B cell (primary cell): ENCODE measurements around the gene CABP2. TPM values are rescaled to one million over a fixed set of nuclear protein-coding genes. Genes with fewer than 3 reads are reported as not detected.

ENCODE experiments used
- ATAC-seq: fragments of 200-7000 bp; cut with Tn5 transposase; one replicate; pipeline ENCODE4 v1.10.0; 2021; ENCODE audit warnings: low read depth, mild to moderate bottlenecking, moderate number of reproducible peaks, moderate library complexity
- CTCF ChIA-PET: fragments of 350-600 bp; sonication (Branson Sonifier 250); formaldehyde crosslinking; loops from one replicate; lab custom pipeline; 2021; ENCODE audit warnings: antibody characterized with exemption, inconsistent platforms; lab: Charles Lee
- POLR2A ChIA-PET: fragments of 350-600 bp; sonication (Branson Sonifier 250); formaldehyde crosslinking; loops from one replicate; lab custom pipeline; 2021; ENCODE audit warnings: antibody characterized with exemption; lab: Charles Lee
- DNase-seq: peaks from one replicate; pipeline ENCODE4 v3.0.0; 2013
- H2AFZ ChIP-seq: 2 replicates; pipeline ENCODE4 v1.6.1; 2012; ENCODE audit warnings: mild to moderate bottlenecking, low read depth, low read length; ENCODE audit not compliant: insufficient read depth, poor library complexity, severe bottlenecking
- H3K27ac ChIP-seq, 2 donors: 1 replicate in 1 of 2; 2 replicates in 1 of 2; pipeline ENCODE4 v1.5.1; 2012 to 2013; ENCODE audit warnings: low read length in 2 of 2, mild to moderate bottlenecking in 2 of 2, moderate library complexity in 1 of 2
- H3K27me3 ChIP-seq, 4 experiments: fragments of 200-600 bp in 1 of 4; sonication (generic) in 1 of 4; replicated peaks in 1 of 4; 1 replicate in 2 of 4; 2 replicates in 2 of 4; pipeline versions ENCODE4 v1.6.1 to v1.7.0; 2013 to 2016; ENCODE audit warnings: low read length in 3 of 4, mild to moderate bottlenecking in 2 of 4, mixed read lengths in 1 of 4, moderate library complexity in 1 of 4; ENCODE audit not compliant: insufficient read depth in 4 of 4, control insufficient read depth in 3 of 4; ENCODE audit errors: control extremely low read depth in 1 of 4
- H3K36me3 ChIP-seq, 2 experiments: replicated peaks in 1 of 2; 1 replicate in 1 of 2; 2 replicates in 1 of 2; pipeline versions ENCODE4 v1.6.1 to v1.7.1; 2013; ENCODE audit warnings: low read length in 1 of 2; ENCODE audit not compliant: insufficient read depth in 2 of 2, control insufficient read depth in 1 of 2; ENCODE audit errors: control extremely low read depth in 1 of 2, extremely low read depth in 1 of 2
- H3K4me1 ChIP-seq, 2 donors: fragments of 200-600 bp in 1 of 2; sonication (generic) in 1 of 2; 1 replicate in 1 of 2; 2 replicates in 1 of 2; pipeline versions ENCODE4 v1.5.1 to v1.6.1; 2013 to 2017; ENCODE audit warnings: low read length in 2 of 2; ENCODE audit not compliant: control insufficient read depth in 2 of 2, insufficient read depth in 2 of 2
- H3K4me2 ChIP-seq: replicated peaks from 2 replicates; pipeline ENCODE3; 2012; ENCODE audit warnings: mild to moderate bottlenecking, low read depth, low read length; ENCODE audit not compliant: poor library complexity, severe bottlenecking
- H3K4me3 ChIP-seq, 5 experiments: fragments of 200-600 bp in 1 of 5; sonication (generic) in 1 of 5; 1 replicate in 3 of 5; 2 replicates in 2 of 5; pipeline versions ENCODE4 v1.5.1 to v1.7.0; 2011 to 2016; ENCODE audit warnings: low read length in 4 of 5, mild to moderate bottlenecking in 4 of 5, low read depth in 2 of 5, control low read depth in 1 of 5, moderate library complexity in 1 of 5; ENCODE audit not compliant: insufficient read depth in 1 of 5; ENCODE audit errors: control extremely low read depth in 1 of 5, extremely low read depth in 1 of 5
- H3K79me2 ChIP-seq: fragments of 200-600 bp; sonication (generic); one replicate; pipeline ENCODE4 v1.6.0; 2016; ENCODE audit warnings: low read length; ENCODE audit not compliant: control insufficient read depth, insufficient read depth
- H3K9ac ChIP-seq: fragments of 200-600 bp; sonication (generic); 2 replicates; pipeline ENCODE4 v1.6.1; 2017; ENCODE audit warnings: mild to moderate bottlenecking, low read length, moderate library complexity
- H3K9me3 ChIP-seq, 3 donors: one replicate each; pipeline versions ENCODE4 v1.6.1 to v1.7.1; 2013; ENCODE audit warnings: low read length in 2 of 3; ENCODE audit not compliant: control insufficient read depth in 2 of 3, insufficient read depth in 1 of 3; ENCODE audit errors: control extremely low read depth in 1 of 3
- H4K20me1 ChIP-seq: 2 replicates; pipeline ENCODE4 v1.6.0; 2012; ENCODE audit warnings: mild to moderate bottlenecking, low read length; ENCODE audit not compliant: insufficient read depth, control insufficient read depth, poor library complexity, severe bottlenecking
- H3K27ac Mint-ChIP-seq: one replicate; pipeline ENCODE4 v1.8.0; 2021; ENCODE audit warnings: mixed read lengths
- H3K27me3 Mint-ChIP-seq: one replicate; pipeline ENCODE4 v1.8.0; 2021; ENCODE audit warnings: mixed read lengths
- H3K4me1 Mint-ChIP-seq: one replicate; pipeline ENCODE4 v1.8.0; 2021; ENCODE audit warnings: mixed read lengths
- H3K4me3 Mint-ChIP-seq: one replicate; pipeline ENCODE4 v1.8.0; 2021; ENCODE audit warnings: mixed read lengths
- H3K9me3 Mint-ChIP-seq: one replicate; pipeline ENCODE4 v1.8.0; 2022; ENCODE audit warnings: mixed read lengths; ENCODE audit not compliant: insufficient read depth
- CTCF ChIP-seq: fragments of 200-600 bp; IDR thresholded peaks from one replicate; pipeline ENCODE4 v1.8.0; 2022; ENCODE audit warnings: antibody characterized with exemption, mild to moderate bottlenecking
- EZH2 ChIP-seq: IDR thresholded peaks from 2 replicates; pipeline ENCODE4 v1.6.1; 2012; ENCODE audit warnings: borderline replicate concordance, low read depth, mild to moderate bottlenecking, moderate library complexity, low read length; ENCODE audit not compliant: insufficient read depth, poor library complexity, severe bottlenecking
- WGBS: methylation state at CpG from one replicate; pipeline ENCODE4 v1.1.5; 2013; ENCODE audit warnings: missing lambda C conversion rate; ENCODE audit not compliant: insufficient coverage; 5-methylcytosine and 5-hydroxymethylcytosine counted together
- intact Hi-C: fragments of 100-400 bp; cut with micrococcal nuclease; formaldehyde crosslinking; loops from one replicate; pipeline ENCODE4 v1.10.0; 2022
- polyA plus RNA-seq: library from polyadenylated mRNA; depleted of rRNA; stranded (reverse); fragments of >200 nt; gene quantifications from 2 replicates; pipeline ENCODE4 v1.2.3, GENCODE V29; 2012
- total RNA-seq, 2 donors: library from RNA; stranded (reverse); fragments of 120-200 nt in 1 of 2; gene quantifications; 1 replicate in 1 of 2; 2 replicates in 1 of 2; pipeline versions ENCODE4 v1.2.3 to v1.2.4, GENCODE V29; 2013 to 2022

CABP2 gene
- total and polyA plus RNA-seq, 2 donors (not counting 1 experiment from before 2014, with no cell fraction given): not detected

DNA sequence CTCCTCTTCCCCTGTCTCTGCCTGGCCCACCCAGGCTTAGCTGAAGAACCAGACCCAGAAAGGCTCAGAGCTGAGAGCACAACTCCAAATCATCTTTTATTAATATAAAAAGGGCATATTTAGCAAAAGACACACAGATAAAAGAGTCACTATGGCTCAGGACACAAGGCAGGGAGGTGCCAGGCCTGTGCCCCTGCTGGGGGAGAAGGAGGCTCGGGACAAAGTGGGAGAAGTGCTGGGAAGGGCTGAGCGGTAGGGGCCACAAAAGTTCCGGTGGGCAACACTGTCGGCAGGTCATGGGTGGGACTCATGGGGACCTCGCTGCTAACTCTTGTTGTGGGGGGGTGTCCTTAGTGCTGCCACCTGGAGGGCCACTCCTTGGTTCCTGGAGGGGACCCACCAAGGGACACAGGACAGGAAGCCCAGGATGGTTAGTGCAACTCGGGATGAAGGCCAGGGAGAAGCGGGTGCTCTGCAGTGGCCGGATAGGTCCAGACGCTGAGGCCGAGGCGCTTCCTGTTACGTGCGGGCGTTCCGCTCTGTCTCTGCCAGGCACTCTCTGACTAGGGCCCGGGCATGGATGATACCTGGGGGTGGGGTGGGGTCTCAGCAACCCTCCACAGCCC lies 16.7 kb downstream of the CABP2 start:
- ATAC-seq: no peak
- peaks cover 6% of the 10 kb centered on the region for H3K27me3 Mint-ChIP-seq
- no peak for TF ChIP-seq EZH2
- TF ChIP-seq CTCF: peak; percentile 45
- Histone ChIP-seq H3K27me3 (peaks cover 0 to 11% (median 2%) of the 10 kb centered on the region in 4 experiments), H3K4me2 (peak overlapping the region; percentile 97), H3K9ac (peak overlapping the region; percentile 89), H2AFZ (no peak overlapping the region), H3K36me3 (peaks cover 0 to 26% of the 10 kb centered on the region in 2 experiments), H3K79me2 (peaks cover 40% of the 10 kb centered on the region), H3K4me1 (peaks cover 40 to 50% of the 10 kb centered on the region in 2 donors), H3K27ac (peak overlapping the region; percentile 68 to 98), H3K9me3 (no peaks in the 10 kb centered on the region), H3K4me3 (peak overlapping the region in 1 of 5 experiments; percentile 86), H4K20me1 (peaks cover 55% of the 10 kb centered on the region)
- ChIA-PET CTCF (interaction anchor here (1.0 to 2.8 kb wide), 7 partner anchors 22 to 170 kb away, joined by 3 to 20 read pairs (median 11); partner anchors contain the start of genes GSTP1, PPP1CA, RAD9A and TBC1D10C), POLR2A (interaction anchor here (0.6 to 2.1 kb wide), 7 partner anchors 21 to 117 kb away, joined by 3 to 8 read pairs (median 6); partner anchors contain the start of gene TBC1D10C)
- 92% methylated on average over 6 of the region's 16 CpGs for WGBS
- intact Hi-C loops: loop anchor here (1.0 to 5.0 kb wide), 6 partner anchors 37 to 264 kb away; partner anchors contain the start of genes GRK2, PPP1CA, PTPRCAP and TMEM134
- DNase-seq: no peak
- H3K4me3 Mint-ChIP-seq: peak overlapping the region; percentile 92
- peak overlapping the region; percentile 95 for H3K27ac Mint-ChIP-seq
- H3K9me3 Mint-ChIP-seq: no peaks in the 10 kb centered on the region
- H3K4me1 Mint-ChIP-seq: peaks cover 44% of the 10 kb centered on the region
